ENCODE data around the gene PMEPA1. TPM values are rescaled to one million over a fixed set of nuclear protein-coding genes. Genes with fewer than 3 reads are reported as not detected.
"Not testable (repeated sequence)": the region's sequence is repeated elsewhere in the genome, so short reads cannot be mapped to it uniquely, and the experiment has no call there.

The PMEPA1 gene
- total and polyA plus RNA-seq, 2 experiments from 2014 or later = 6.1 to 11.8 TPM

GRCh38 chr20:57638173-57638894, 71.5 kb downstream of the PMEPA1 start:
- in situ Hi-C loops (cut with MboI) = no loop called here
- TF ChIP-seq EZH2 (IDR thresholded peaks at IDR 0.05; ENCODE audit: insufficient read depth, poor library complexity, severe bottlenecking) (no peak), EZH2phosphoT487 (IDR thresholded peaks at IDR 0.05; ENCODE audit: insufficient read depth, low read depth) (no peak)
- Histone ChIP-seq H4K20me1 (ENCODE audit: insufficient read depth) (no peaks in the 10 kb centered on the region), H2AFZ (no peak overlapping the region), H3K27ac (no peak overlapping the region), H3K9me3 (ENCODE audit: low read depth) (no peaks in the 10 kb centered on the region), H3K9ac (no peak overlapping the region), H3K79me2 (ENCODE audit: insufficient read depth) (no peaks in the 10 kb centered on the region), H3K9me2 (ENCODE audit: insufficient read depth) (no peaks in the 10 kb centered on the region), H3K27me3 (replicated peaks; ENCODE audit: insufficient read depth) (no peaks in the 10 kb centered on the region), H3K36me3 (ENCODE audit: low read depth) (no peaks in the 10 kb centered on the region), H3F3A (ENCODE audit: insufficient read depth) (no peaks in the 10 kb centered on the region), H3K4me1 (ENCODE audit: insufficient read depth) (no peaks in the 10 kb centered on the region), H3K4me2 (ENCODE audit: unreplicated experiment) (no peak overlapping the region), H3K4me3 (no peak overlapping the region)
- WGBS, 2 experiments (ENCODE audit: low coverage in 1 of 2, low lambda C conversion rate in 2 of 2, missing lambda C conversion rate in 2 of 2) = 70 to 77% methylated on average over 7 of the region's 7 CpGs
- peak; percentile 25 for DNase-seq

GRCh38 chr20:57633945-57634491, 75.8 kb downstream of the PMEPA1 start:
- H2AFZ ChIP-seq = no peak overlapping the region
- no peaks in the 10 kb centered on the region for H3K27me3 ChIP-seq (replicated peaks; ENCODE audit: insufficient read depth)
- H3K4me2 ChIP-seq (ENCODE audit: unreplicated experiment) = no peak overlapping the region
- no peaks in the 10 kb centered on the region for H3K79me2 ChIP-seq (ENCODE audit: insufficient read depth)
- in situ Hi-C loops (cut with MboI) = no loop called here
- H4K20me1 ChIP-seq (ENCODE audit: insufficient read depth) = no peaks in the 10 kb centered on the region
- H3K9me3 ChIP-seq (ENCODE audit: low read depth) = no peaks in the 10 kb centered on the region
- H3K4me1 ChIP-seq (ENCODE audit: insufficient read depth) = no peaks in the 10 kb centered on the region
- H3K4me3 ChIP-seq = no peak overlapping the region
- H3K9me2 ChIP-seq (ENCODE audit: insufficient read depth) = no peaks in the 10 kb centered on the region
- WGBS, 2 experiments (ENCODE audit: low coverage in 1 of 2, low lambda C conversion rate in 2 of 2, missing lambda C conversion rate in 2 of 2) = 83 to 84% methylated on average over 2 of the region's 2 CpGs
- no peak overlapping the region for H3K9ac ChIP-seq
- TF ChIP-seq EZH2 (IDR thresholded peaks at IDR 0.05; ENCODE audit: insufficient read depth, poor library complexity, severe bottlenecking) = no peak
- no peaks in the 10 kb centered on the region for H3K36me3 ChIP-seq (ENCODE audit: low read depth)
- H3K27ac ChIP-seq = no peak overlapping the region
- H3F3A ChIP-seq (ENCODE audit: insufficient read depth) = no peaks in the 10 kb centered on the region
- DNase-seq = no peak

- Histone ChIP-seq H4K20me1 (ENCODE audit: insufficient read depth) (no peaks in the 10 kb centered on the region), H3K27me3 (replicated peaks; ENCODE audit: insufficient read depth) (no peaks in the 10 kb centered on the region), H3K4me3 (no peak overlapping the region), H2AFZ (no peak overlapping the region), H3K79me2 (ENCODE audit: insufficient read depth) (no peaks in the 10 kb centered on the region), H3K9me3 (ENCODE audit: low read depth) (no peaks in the 10 kb centered on the region), H3K4me1 (ENCODE audit: insufficient read depth) (peaks cover 11% of the 10 kb centered on the region), H3K27ac (no peak overlapping the region), H3K9ac (no peak overlapping the region), H3K36me3 (ENCODE audit: low read depth) (no peaks in the 10 kb centered on the region), H3K4me2 (ENCODE audit: unreplicated experiment) (no peak overlapping the region), H3K9me2 (ENCODE audit: insufficient read depth) (no peaks in the 10 kb centered on the region), H3F3A (ENCODE audit: insufficient read depth) (no peaks in the 10 kb centered on the region)
- DNase-seq = no peak
- in situ Hi-C loops (cut with MboI) = no loop called here
- 80 to 91% methylated on average over 2 of the region's 2 CpGs for WGBS, 2 experiments (ENCODE audit: low coverage in 1 of 2, low lambda C conversion rate in 2 of 2, missing lambda C conversion rate in 2 of 2)
- TF ChIP-seq EZH2phosphoT487 (IDR thresholded peaks at IDR 0.05; ENCODE audit: insufficient read depth, low read depth) = no peak
These were observed 77.5 kb downstream of the PMEPA1 start for GRCh38 chr20:57632286-57632685.

- Histone ChIP-seq H3K4me1 (ENCODE audit: insufficient read depth) (peaks cover 11% of the 10 kb centered on the region), H3K9me2 (ENCODE audit: insufficient read depth) (no peaks in the 10 kb centered on the region), H3K9ac (no peak overlapping the region), H3F3A (ENCODE audit: insufficient read depth) (no peaks in the 10 kb centered on the region), H3K36me3 (ENCODE audit: low read depth) (no peaks in the 10 kb centered on the region), H2AFZ (no peak overlapping the region), H3K27me3 (replicated peaks; ENCODE audit: insufficient read depth) (no peaks in the 10 kb centered on the region), H3K27ac (no peak overlapping the region), H3K9me3 (ENCODE audit: low read depth) (no peaks in the 10 kb centered on the region), H4K20me1 (ENCODE audit: insufficient read depth) (no peaks in the 10 kb centered on the region), H3K4me2 (ENCODE audit: unreplicated experiment) (no peak overlapping the region), H3K4me3 (no peak overlapping the region), H3K79me2 (ENCODE audit: insufficient read depth) (no peaks in the 10 kb centered on the region)
- DNase-seq = no peak
- no peak for TF ChIP-seq EZH2phosphoT487 (IDR thresholded peaks at IDR 0.05; ENCODE audit: insufficient read depth, low read depth)
- 68% methylated on average over 4 of the region's 4 CpGs for WGBS, 2 experiments (ENCODE audit: low coverage in 1 of 2, low lambda C conversion rate in 2 of 2, missing lambda C conversion rate in 2 of 2)
- in situ Hi-C loops (cut with MboI) = no loop called here
These were observed 79.8 kb downstream of the PMEPA1 start for GRCh38 chr20:57630061-57630460.

- H3K9me2 ChIP-seq (ENCODE audit: insufficient read depth); H3K4me3 ChIP-seq; H4K20me1 ChIP-seq (ENCODE audit: insufficient read depth); in situ Hi-C loops (cut with MboI); H3K36me3 ChIP-seq (ENCODE audit: low read depth); H3K4me2 ChIP-seq (ENCODE audit: unreplicated experiment); H2AFZ ChIP-seq; H3K79me2 ChIP-seq (ENCODE audit: insufficient read depth); H3K9me3 ChIP-seq (ENCODE audit: low read depth); H3K27ac ChIP-seq; H3F3A ChIP-seq (ENCODE audit: insufficient read depth); H3K27me3 ChIP-seq (replicated peaks; ENCODE audit: insufficient read depth); H3K9ac ChIP-seq; DNase-seq: not testable (repeated sequence)
- peaks cover 11% of the 10 kb centered on the region for H3K4me1 ChIP-seq (ENCODE audit: insufficient read depth)
- WGBS, 2 experiments (ENCODE audit: low coverage in 1 of 2, low lambda C conversion rate in 2 of 2, missing lambda C conversion rate in 2 of 2) = 91 to 95% methylated on average over 9 of the region's 9 CpGs
These were observed 80.3 kb downstream of the PMEPA1 start for GRCh38 chr20:57629491-57629901.

GRCh38 chr20:57628962-57629308, 80.9 kb downstream of the PMEPA1 start:
- H2AFZ ChIP-seq; H4K20me1 ChIP-seq (ENCODE audit: insufficient read depth); H3K79me2 ChIP-seq (ENCODE audit: insufficient read depth); H3K9me3 ChIP-seq (ENCODE audit: low read depth); H3K27ac ChIP-seq; H3K4me2 ChIP-seq (ENCODE audit: unreplicated experiment); H3K27me3 ChIP-seq (replicated peaks; ENCODE audit: insufficient read depth); H3K4me3 ChIP-seq; H3F3A ChIP-seq (ENCODE audit: insufficient read depth); in situ Hi-C loops (cut with MboI); H3K9me2 ChIP-seq (ENCODE audit: insufficient read depth); H3K36me3 ChIP-seq (ENCODE audit: low read depth); DNase-seq; H3K9ac ChIP-seq: not testable (repeated sequence)
- 79 to 83% methylated on average over 8 to 12 of the region's 12 CpGs for WGBS, 2 experiments (ENCODE audit: low coverage in 1 of 2, low lambda C conversion rate in 2 of 2, missing lambda C conversion rate in 2 of 2)
- H3K4me1 ChIP-seq (ENCODE audit: insufficient read depth) = peaks cover 11% of the 10 kb centered on the region
